ENCODE data around the gene MICAL3.

DNA sequence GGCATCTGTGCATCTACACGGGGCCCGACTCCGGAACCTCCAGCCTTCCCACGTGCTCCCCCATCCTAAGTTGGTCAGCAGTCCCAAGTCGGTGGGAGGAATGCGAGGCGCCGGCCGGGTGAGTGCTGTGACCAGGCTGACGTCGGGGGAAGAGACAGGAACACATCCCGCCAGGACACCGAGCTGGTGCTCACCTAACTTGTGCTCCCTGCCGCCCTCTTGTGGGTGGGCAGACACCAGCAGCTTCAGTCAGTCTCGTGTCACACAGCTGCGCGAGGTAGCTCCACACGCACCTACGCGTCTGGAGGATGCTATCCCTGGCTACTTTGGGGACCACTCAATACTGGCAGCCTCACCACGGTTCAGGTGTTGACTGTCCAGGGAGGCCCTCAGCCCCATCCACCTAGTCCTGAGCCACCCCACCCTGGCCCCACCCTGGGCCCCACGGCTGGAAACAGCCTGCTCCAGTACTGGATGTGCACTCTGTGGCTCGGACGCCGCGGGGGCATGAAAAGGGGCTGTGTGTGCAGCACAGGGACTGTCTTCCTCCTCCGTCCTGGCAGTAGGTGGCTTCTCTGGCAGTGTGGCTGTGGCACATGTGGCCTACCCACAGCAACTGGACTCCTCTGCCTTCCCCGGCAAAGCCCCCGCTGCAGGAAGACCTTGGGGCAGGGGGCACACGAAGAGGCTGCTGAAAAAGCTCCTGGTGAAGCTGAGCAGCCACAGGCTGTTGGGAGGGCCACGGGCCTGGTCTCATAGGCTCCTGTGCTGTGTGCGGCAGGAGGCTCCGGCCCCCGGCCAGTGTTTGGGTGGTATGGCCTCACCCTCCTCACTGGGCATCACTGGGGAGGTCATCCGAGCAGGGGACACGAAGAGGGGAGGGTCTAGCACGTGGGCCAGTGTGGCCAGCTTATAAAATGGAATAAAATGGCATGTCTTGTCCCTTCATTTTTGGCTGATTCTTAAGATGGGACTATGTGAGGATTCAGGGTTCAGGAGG, 238.9 kb downstream of the MICAL3 start:
- peak; percentile 81 for TF ChIP-seq CTCF (IDR thresholded peaks at IDR 0.05)
- TF ChIP-seq REST (IDR thresholded peaks at IDR 0.05; ENCODE audit: insufficient read depth in 1 of 2, low read depth in 2 of 2, low read length in 1 of 2): no peak
- no peak for TF ChIP-seq POLR2AphosphoS5 (IDR thresholded peaks at IDR 0.05; ENCODE audit: low read depth, low read length)
- no peak for TF ChIP-seq TCF7L2 (IDR thresholded peaks at IDR 0.05; ENCODE audit: low read depth, low read length)
- no peak for TF ChIP-seq SIN3A (IDR thresholded peaks at IDR 0.05; ENCODE audit: borderline replicate concordance, insufficient read depth, low read depth, low read length)

Measured in Panc1 (cell line).